Measurements from ENCODE around the gene ATXN10. TPM values are rescaled to one million over a fixed set of nuclear protein-coding genes. Genes with fewer than 3 reads are reported as not detected.

The ATXN10 gene
- polyA plus RNA-seq, 4 donors: 283 to 328 (median 322) TPM

DNA sequence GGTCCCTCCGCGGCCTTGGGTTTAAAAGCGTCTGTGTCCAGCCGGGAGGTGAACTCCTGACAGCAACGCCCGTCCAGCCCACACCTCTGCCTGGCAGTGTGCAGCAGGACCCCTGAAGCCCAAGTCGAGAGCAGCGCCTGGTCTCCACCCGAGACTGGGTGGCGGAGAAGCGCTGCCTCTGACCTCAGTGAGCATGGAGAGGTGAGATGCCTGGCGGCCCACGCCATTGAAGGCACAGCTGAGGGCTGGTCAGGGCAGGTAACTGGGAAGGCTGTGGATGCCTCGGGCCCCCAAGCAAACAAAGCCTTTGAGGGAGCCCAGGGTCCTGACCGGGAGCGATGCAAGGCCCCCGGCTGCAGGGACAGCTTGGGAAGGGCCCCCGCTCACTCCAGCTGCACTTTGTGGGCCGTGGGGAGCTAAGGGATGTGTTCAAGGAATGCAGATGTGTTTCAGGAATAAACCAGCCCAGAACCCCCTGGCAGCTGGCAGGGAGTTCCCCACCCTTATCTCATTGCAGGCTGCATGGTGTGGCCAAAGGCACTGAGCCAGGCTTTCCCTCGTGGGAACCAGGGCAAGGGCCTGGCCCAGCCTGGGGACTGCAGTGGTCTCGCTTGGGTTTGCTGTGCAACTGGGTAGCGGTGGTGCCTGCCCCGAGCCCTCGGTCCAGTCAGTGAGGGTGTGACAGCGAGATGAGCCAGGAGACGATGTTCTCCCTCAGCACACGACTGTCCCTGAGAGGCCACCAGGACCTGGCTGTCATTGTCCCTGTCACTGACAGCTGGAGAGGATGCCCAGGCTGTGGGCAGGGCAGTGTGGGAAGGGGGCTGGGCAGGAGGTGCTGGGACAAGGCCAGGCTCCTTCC is 212.8 kb downstream of the ATXN10 start:
- DNase-seq (ENCODE audit: low read depth in 4 of 4, low spot score in 3 of 4): no peak

DNA sequence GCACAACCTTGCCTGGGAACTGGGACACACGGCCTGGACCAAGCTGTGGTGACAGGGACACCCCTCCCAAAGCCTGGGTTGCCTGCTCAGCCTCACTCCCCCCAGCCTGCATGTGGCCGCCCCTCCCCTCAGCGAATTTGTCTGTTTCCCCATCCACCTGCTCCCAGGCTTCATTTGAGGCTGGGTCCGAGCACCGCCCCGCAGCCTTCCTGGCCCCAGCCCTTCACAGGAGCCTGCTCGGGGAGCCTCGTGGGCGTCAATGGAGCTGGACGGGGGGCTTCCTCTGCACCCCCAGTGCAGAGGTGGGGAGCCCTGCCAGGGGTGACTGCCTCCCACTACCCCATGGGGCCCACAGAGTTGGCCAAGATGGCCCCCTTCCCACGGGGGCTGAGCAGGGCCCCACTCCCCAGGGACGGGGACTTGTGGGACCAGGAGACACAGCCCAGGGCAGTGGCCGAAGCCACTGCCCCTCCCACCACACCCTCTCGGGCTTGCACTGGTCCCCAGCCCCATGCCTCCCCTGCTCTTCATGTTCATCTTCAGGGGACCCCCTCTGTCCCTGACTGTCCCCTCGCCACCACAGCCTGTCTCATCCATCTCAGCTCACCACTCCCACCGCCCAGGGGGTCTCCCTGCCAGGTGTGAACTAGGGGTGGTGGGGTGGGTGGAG is 213.7 kb downstream of the ATXN10 start:
- no peak for DNase-seq (ENCODE audit: low read depth in 4 of 4, low spot score in 3 of 4)

DNA sequence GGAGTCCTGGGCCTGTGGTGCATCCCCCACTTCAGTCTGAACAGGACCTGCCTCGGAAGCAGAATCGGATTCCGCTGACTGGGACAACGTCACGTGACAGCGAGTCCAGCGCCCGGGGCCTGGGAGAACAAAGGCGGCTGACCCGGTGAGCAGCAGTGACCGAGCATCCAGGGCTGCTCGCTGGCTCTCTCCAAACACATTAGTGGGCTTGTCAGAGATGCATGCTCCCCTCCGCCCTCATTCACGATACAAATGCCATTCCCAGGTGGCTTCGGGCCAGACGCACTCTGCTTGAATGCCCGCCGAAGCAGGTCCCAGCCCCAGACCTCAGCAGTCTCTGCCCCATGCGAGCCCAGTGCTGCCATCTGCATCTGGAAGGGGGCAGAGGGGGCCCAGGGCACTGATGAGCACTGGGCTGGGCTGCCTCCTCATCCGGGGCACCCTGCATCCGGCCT is 214.3 kb downstream of the ATXN10 start:
- DNase-seq (ENCODE audit: low read depth in 4 of 4, low spot score in 3 of 4): no peak

DNA sequence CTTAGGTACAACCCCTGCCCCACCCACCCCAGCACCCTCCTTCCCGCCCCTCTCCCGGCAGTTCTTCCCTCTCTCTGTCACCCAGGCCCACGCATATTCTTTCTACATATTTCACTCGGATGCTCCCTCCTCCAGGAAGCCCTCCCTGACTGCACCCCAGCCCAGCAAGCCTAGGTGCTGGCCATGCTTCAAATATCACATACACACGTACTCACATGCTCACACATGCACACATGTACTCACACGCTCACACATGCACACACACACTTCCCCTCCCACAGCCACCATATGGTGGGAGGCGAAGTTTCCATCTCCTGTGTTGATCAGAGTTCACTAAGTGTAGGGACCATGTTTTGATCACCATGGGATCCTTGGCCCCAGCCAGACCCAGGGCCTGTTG is 214.9 kb downstream of the ATXN10 start:
- DNase-seq (ENCODE audit: low read depth in 4 of 4, low spot score in 3 of 4): no peak

DNA sequence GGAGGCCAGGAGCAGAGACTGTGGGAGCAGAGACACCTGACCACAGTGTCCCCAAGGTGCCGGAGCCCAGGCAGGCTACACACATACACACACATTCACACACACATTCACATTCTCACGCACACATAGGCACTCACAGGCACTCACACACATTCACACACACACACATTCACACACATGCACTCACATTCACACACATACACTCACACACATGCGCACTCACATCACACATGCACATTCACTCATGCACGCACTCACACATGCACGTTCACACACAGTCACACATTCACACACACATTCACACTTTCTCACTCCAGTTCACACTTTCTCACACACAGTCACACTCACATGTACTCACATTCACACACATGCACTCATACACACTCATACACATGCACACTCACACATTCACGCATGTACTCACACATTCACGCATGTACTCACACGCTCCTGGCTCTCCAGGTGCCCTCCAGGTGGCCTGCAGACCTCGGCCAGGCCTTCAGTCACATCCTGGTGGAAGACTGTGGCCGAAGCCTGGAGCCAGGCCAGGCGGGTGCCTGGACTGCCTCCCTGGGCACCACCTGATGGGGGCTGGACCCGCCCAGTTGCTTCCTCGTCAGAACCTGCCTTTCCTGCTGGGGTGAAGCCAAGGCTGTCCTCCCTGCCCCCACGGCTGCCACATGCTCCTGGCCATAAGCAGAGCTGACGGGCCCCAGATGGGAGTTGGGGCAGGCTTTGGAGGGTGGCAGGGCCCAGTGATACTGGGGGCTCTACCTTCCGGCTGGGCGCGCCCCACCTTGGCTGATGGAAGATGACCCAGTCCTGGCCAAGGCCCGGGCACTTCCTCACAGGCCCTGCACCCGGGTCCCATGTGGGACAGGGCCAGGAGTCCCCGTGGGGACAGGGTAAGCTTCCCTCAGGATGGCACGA is 215.8 kb downstream of the ATXN10 start:
- DNase-seq (ENCODE audit: low read depth in 4 of 4, low spot score in 3 of 4): no peak

DNA sequence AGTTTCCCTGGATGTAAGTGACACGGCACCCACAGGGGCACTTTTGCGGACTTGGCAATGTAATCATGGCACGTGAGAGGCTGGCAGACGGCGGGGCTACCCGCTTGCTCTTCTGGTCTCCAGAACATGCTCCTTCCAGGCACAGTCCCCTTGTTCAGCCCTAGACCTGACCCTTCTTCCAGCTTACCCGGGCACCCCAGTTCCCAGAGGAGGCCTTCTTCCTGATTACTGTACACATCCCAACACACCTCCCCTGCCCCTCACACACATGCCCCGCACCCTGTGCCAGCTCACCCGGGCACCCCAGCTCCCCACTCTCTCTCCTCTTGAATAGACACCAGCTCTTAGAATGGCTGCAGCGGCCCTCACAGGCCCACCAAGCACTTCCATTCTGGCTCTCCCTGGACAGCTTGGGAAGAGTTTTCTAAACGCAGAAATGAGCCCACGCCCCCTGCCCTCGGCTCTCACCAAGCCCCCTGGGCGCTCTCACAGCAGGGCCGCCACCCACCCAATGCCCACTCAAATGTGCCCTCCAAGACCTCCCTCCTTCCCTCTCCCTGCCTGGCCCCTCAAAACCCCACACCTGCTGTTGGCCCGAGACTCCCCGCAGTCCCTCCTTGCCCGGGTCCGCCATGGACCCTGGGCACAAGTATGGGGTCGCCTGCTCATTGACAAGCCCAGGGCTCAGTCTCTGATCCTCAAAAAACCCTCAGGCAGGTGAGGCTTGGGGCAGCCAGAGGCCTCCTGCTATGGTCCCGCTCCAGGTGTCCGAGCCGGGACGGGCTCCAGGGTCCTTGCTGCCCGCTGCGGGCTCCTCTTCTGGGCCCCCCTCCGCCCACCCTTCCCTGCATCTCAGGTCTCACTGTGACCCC is 216.8 kb downstream of the ATXN10 start:
- DNase-seq (ENCODE audit: low read depth in 4 of 4, low spot score in 3 of 4): no peak

DNA sequence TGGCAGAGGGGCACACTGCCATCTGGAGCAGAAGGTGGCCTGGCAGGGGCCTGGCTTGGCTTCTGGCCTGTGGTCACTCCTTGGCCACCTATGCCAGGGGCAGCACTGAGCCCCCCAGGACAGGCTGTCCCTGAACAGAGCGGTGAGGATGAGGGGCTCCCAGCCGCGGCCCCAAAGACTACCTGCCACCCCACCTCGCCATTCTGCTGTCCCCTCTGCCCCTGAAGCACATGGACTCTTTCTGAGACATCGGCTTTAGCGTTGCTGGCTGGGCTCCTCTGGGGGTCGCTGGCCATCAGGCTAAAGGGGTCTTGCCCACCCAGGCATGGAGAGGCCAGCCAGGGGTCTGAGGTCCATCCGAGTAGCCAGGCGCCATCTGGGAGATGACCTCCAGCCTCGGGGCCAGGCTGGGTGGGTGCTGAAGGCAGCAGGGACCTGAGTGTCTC is 217.5 kb downstream of the ATXN10 start:
- no peak for DNase-seq (ENCODE audit: low read depth in 4 of 4, low spot score in 3 of 4)

DNA sequence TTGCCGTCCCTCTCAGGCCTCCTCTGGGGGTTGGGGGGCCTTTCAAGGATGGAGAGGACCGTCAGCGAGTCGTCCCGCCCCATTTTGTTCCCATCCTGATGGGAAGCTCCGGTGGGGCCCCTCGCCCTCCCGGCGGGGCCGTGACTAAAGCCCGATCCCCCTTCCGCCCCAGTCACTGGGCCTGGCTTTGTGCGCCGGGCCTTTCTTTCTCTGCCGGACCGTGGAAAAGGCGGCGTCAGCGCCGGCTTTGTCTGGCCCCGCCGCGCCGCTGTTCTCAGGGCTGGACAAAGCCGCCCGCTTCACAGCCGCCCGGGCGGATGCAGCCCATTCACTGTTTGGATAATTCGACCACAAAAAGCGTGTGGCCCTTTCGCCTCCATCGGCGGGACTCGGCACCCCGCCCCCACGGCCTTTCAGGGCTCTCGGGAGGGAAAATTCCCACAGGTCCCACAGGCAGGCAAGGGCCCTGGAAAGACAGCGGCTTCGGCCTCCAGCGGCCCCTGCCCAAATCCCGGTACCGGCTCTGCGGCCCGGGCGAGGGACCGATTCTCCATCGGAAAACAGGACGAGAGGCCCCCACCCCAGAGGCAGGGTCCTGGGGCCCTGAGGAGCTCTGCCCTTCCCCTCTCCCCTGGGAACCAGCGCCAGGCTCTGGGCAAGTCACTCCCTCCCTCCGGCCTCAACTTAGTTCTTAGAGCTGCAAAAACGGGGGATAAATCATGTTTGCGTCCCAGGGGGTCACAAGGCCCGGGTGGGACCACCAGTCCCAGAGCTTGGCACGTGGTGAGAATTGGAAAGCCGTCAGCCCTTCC is 218.1 kb downstream of the ATXN10 start:
- no peak for DNase-seq (ENCODE audit: low read depth in 4 of 4, low spot score in 3 of 4)

DNA sequence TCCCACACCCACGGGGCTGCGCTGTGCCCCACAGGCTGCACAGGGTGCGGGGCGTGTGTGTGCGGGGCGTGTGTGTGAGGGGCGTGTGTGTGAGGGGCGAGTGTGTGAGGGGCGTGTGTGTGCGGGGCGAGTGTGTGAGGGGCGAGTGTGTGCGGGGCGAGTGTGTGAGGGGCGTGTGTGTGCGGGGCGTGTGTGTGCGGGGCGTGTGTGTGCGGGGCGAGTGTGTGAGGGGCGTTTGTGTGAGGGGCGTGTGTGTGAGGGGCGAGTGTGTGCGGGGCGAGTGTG is 218.7 kb downstream of the ATXN10 start:
- no peak for DNase-seq (ENCODE audit: low read depth in 4 of 4, low spot score in 3 of 4)

DNA sequence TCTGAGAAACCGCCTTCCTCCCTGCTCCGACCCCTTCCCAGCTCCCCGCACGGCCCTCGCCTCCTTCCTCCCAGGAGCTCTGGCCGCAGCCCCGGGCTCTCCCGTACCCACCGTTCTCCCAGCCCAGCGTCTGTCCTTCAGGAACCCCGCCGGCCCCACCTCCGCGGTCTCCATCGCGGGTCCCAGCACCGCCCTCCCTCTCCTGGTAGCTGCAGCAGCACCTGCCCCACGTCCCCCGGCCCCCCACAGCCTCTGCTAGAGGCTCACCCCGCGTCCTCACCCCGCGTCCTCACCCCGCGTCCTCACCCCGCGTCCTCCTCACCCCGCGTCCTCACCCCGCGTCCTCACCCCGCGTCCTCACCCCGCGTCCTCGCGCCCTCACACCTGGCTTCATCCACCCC is 219.4 kb downstream of the ATXN10 start:
- DNase-seq (ENCODE audit: low read depth in 4 of 4, low spot score in 3 of 4): no peak

DNA sequence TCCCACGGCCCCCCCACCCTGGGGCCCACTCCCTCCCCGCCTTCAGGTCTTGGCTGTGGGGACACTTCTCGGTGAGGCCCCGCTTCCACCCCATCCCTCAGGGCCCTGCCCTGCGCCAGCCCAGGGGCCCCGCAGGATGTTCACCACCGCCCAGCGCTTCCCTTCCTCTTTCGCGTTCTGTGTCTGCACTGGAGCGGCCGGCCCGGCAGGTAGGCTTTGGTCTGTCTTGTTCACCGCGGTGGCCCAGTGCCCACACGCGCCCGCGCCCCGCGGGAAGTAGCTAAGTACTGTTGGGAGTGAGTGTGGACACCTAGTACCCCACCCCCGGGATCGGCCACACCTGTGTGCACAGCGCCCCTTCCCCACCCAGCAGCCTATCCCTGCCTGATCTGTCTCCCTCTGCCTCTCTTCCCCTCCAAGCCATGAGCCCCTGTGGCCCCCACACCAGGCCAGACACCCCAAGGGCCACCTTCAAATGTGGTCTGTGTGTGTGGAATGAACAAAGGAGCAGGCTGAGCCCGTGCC is 219.9 kb downstream of the ATXN10 start:
- DNase-seq (ENCODE audit: low read depth in 4 of 4, low spot score in 3 of 4): no peak

DNA sequence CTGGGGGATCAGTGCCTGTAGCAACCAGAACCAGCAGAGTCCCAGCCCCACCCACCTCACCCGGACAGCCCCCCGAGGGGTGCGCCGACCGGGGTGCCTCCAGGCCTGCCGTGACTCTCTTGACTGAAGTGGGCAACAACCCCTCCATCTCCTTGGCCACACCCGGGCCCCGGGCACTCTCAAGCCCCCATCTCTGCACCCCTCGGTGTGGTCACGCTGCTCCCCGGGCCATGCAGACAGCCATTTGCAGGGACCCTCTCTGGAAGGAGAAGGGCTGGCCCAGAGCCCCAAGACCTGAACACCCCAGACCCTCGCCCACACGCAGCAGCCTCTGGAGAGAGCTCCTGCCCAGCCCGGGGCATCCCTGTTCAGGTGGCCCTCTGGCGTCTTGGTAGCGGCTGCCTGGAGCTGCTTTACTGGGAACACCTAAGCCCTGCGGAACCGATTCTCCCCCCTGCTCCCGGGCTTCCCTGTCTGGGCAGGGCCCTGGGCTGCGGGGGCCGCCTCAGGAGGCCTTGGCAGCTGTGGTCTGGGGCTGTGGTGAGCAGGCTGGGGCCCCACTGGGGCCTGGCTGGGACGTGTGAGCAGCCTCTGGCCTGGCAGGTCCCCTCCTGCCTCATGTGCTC is 220.5 kb downstream of the ATXN10 start:
- DNase-seq (ENCODE audit: low read depth in 4 of 4, low spot score in 3 of 4): no peak

DNA sequence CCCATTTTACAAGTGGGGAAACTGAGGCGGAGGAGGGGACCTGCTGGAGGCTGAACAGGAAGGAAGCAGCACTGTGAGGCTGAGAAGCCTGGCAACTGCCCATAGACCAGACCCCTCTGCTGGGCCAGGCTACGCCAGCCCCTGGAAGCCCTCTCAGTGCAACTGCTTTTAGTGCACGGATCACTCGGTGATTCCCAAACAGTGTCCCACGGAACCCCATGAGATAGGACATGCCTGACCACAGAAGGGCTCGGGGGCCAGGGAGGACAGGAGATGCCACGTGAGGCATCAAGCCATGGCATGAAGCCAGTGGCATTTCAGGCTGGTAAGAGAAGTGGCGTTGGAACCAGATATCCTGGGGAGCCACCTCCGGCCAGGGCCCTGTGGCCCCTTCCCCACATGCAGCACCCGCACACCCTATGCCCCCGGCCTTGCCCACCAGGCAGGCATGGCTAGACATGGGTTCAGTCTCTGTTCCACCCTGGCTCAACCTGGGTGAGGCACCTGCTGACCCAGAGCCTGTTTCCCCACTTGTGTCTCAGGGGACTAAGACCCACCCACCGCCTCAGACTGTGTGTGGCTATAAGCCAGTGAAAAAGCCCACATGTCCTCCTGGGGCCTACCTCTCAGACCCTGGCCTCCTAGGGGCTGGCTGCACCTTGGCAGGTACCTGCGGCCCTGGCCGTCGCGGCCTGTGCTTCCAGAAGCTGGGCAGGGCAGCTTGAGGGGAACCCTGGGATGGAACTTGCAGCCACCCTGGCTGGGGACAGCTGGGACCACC is 221.2 kb downstream of the ATXN10 start:
- no peak for DNase-seq (ENCODE audit: low read depth in 4 of 4, low spot score in 3 of 4)

DNA sequence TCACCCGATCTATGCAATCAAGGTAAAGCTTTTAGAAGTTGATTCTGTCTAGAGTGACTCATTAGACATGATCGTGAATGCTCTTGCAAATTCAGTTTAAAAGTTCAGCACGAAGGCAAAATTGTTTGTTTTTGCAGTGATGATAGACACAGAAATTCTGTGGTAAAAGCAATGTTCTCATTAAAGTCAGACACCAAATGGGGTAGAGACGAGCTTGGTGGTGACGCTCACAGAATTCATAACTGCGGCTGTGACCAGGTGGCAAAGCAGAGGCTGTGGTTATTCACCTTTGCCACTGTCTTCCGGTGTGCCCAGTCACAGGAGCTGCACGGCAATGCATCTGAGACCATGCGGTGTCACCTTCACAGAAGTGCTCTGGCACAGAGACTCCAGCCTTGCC is 221.9 kb downstream of the ATXN10 start:
- no peak for DNase-seq (ENCODE audit: low read depth in 4 of 4, low spot score in 3 of 4)
